Mammary microvascular endothelial cell (primary cell): ENCODE data around the gene ANAPC4. TPM values are rescaled to one million over a fixed set of nuclear protein-coding genes. Genes with fewer than 3 reads are reported as not detected.

Source experiments
- total RNA-seq: library from RNA; depleted of rRNA; stranded (reverse); fragments of >200 nt; gene quantifications from 2 replicates; pipeline ENCODE4 v1.2.3, GENCODE V29; 2015

ANAPC4 gene
- total RNA-seq = 12.1 and 17.9 TPM in 2 replicates

GRCh38 chr4:25376754-25377571, at the start of gene ANAPC4:
Gene ANAPC4, plus strand, starts transcription at chr4:25377263. Its CDS starts 165 bp downstream, at chr4:25377428.

Other genes with a start within 250 kb of the ANAPC4 start
- 4.0 and 4.1 TPM in 2 replicates for gene SEPSECS, start 216.8 kb upstream of the ANAPC4 start, total RNA-seq
- 25.6 and 25.9 TPM in 2 replicates for gene PI4K2B, start 143.2 kb upstream of the ANAPC4 start, total RNA-seq
- gene ZCCHC4, start 64.5 kb upstream of the ANAPC4 start, total RNA-seq = 7.1 and 7.7 TPM in 2 replicates